OCI-LY7 (cell line): ENCODE data around the gene ADAMTS7. TPM values are rescaled to one million over a fixed set of nuclear protein-coding genes. Genes with fewer than 3 reads are reported as not detected.

Experiments
- BruUV-seq: library from RNA; stranded (reverse); fragments of 400-500 nt; replicated peaks from 2 replicates; lab custom pipeline; 2021; lab: Mats Ljungman, UMichigan
- CTCF ChIA-PET: fragments of 300-600 bp; sonication (Branson Sonifier 250); formaldehyde crosslinking; loops from one replicate; lab custom pipeline; 2022; ENCODE audit warnings: antibody characterized with exemption; ENCODE audit not compliant: unreplicated experiment; lab: Charles Lee
- POLR2A ChIA-PET: fragments of 300-600 bp; sonication (Branson Sonifier 250); formaldehyde crosslinking; loops from one replicate; lab custom pipeline; 2022; ENCODE audit warnings: antibody characterized with exemption; lab: Charles Lee
- DNase-seq: peaks from one replicate; pipeline ENCODE4 v3.0.0-alpha.2; 2015; ENCODE audit warnings: low spot score
- H2AFZ ChIP-seq: fragments of 200-600 bp; sonication (generic), shearing (Covaris generic); 2 replicates; pipeline ENCODE4 v1.6.1; 2014; ENCODE audit warnings: mild to moderate bottlenecking, antibody characterized with exemption, low read length, moderate library complexity
- H3K27ac ChIP-seq: fragments of 200-600 bp; sonication (generic); 2 replicates; pipeline ENCODE4 v1.5.1; 2014; ENCODE audit warnings: mixed run types, low read depth, mild to moderate bottlenecking, moderate library complexity, low read length, inconsistent platforms; ENCODE audit not compliant: poor library complexity, severe bottlenecking
- H3K36me3 ChIP-seq: fragments of 200-600 bp; sonication (generic); 2 replicates; pipeline ENCODE4 v1.6.1; 2014; ENCODE audit warnings: mild to moderate bottlenecking, antibody characterized with exemption, low read length, moderate library complexity, mixed read lengths; ENCODE audit not compliant: insufficient read depth
- H3K4me1 ChIP-seq: fragments of 200-600 bp; sonication (generic); 2 replicates; pipeline ENCODE4 v1.5.1; 2014; ENCODE audit warnings: mild to moderate bottlenecking, low read length; ENCODE audit not compliant: insufficient read depth, poor library complexity, severe bottlenecking
- H3K4me2 ChIP-seq: fragments of 200-600 bp; sonication (generic); 2 replicates; pipeline ENCODE4 v1.6.1; 2014; ENCODE audit warnings: mild to moderate bottlenecking, low read length
- H3K4me3 ChIP-seq: fragments of 200-600 bp; sonication (generic); 2 replicates; pipeline ENCODE4 v1.5.1; 2014; ENCODE audit warnings: mild to moderate bottlenecking, low read depth, low read length; ENCODE audit not compliant: poor library complexity, severe bottlenecking
- H3K79me2 ChIP-seq: fragments of 200-600 bp; sonication (generic); 2 replicates; pipeline ENCODE4 v1.6.1; 2016; ENCODE audit warnings: low read depth, mild to moderate bottlenecking, low read length, moderate library complexity, mixed read lengths; ENCODE audit not compliant: insufficient read depth
- H3K9me2 ChIP-seq: fragments of 200-600 bp; sonication (generic); 2 replicates; pipeline ENCODE4 v1.6.1; 2016; ENCODE audit warnings: mild to moderate bottlenecking, low read length, mixed read lengths; ENCODE audit not compliant: insufficient read depth
- H3K9me3 ChIP-seq: fragments of 200-600 bp; sonication (generic); 2 replicates; pipeline ENCODE4 v1.6.1; 2014; ENCODE audit warnings: mild to moderate bottlenecking, mixed run types, low read length, mixed read lengths
- H4K20me1 ChIP-seq: fragments of 200-600 bp; sonication (generic); 2 replicates; pipeline ENCODE4 v1.6.1; 2014; ENCODE audit warnings: mild to moderate bottlenecking, antibody characterized with exemption, low read length, moderate library complexity, mixed read lengths; ENCODE audit not compliant: insufficient read depth
- CTCF ChIP-seq: fragments of 200-600 bp; sonication (generic); conservative IDR thresholded peaks from 2 replicates; pipeline ENCODE4 v1.5.1; 2014; ENCODE audit warnings: mild to moderate bottlenecking, antibody characterized with exemption, low read length, moderate library complexity, mixed read lengths
- EZH2phosphoT487 ChIP-seq: fragments of 200-600 bp; sonication (generic); IDR thresholded peaks from 2 replicates; pipeline ENCODE4 v1.6.1; 2018; ENCODE audit warnings: low read depth, borderline replicate concordance, mild to moderate bottlenecking, mixed run types, antibody characterized with exemption, low read length, moderate library complexity, mixed read lengths
- intact Hi-C: fragments of 100-400 bp; cut with micrococcal nuclease; formaldehyde crosslinking; loops from one replicate; pipeline ENCODE4 v1.10.0; 2022; ENCODE audit not compliant: unreplicated experiment
- total RNA-seq, 2 experiments: library from RNA; depleted of rRNA in 1 of 2; stranded (reverse); fragments of >200 nt in 1 of 2; shearing (Covaris generic) in 1 of 2; gene quantifications; 2 replicates each; pipeline ENCODE4 v1.2.3, GENCODE V29; 2014 to 2022

Gene ADAMTS7
- total RNA-seq, 2 experiments from 2014 or later, result 0.08 to 0.19 TPM

- intact Hi-C loops, result no loop called here
- no peaks in the 10 kb centered on the region for H3K36me3 ChIP-seq
- H3K4me2 ChIP-seq, result no peak overlapping the region
- no peak overlapping the region for H3K27ac ChIP-seq
- H3K9me3 ChIP-seq, result no peaks in the 10 kb centered on the region
- H4K20me1 ChIP-seq, result no peaks in the 10 kb centered on the region
- TF ChIP-seq EZH2phosphoT487 (no peak), CTCF (no peak)
- H2AFZ ChIP-seq, result no peak overlapping the region
- no peak overlapping the region for H3K4me3 ChIP-seq
- no peaks in the 10 kb centered on the region for H3K9me2 ChIP-seq
- DNase-seq, result no peak
- H3K79me2 ChIP-seq, result no peaks in the 10 kb centered on the region
- no TSS peak for BruUV-seq
- ChIA-PET POLR2A (interaction anchor here (1.1 kb wide), 1 partner anchor 16 kb away, joined by 5 read pairs; no protein-coding TSS in a partner anchor), CTCF (no interaction called here)
- peaks cover 7% of the 10 kb centered on the region for H3K4me1 ChIP-seq
These were observed 20.3 kb upstream of the ADAMTS7 start for GRCh38 chr15:78831229-78832207.

- TF ChIP-seq CTCF (no peak), EZH2phosphoT487 (no peak)
These were observed 19.4 kb upstream of the ADAMTS7 start for GRCh38 chr15:78830514-78831228.

More at GRCh38 chr15:78830514-78831228, 19.4 kb upstream of the ADAMTS7 start:
- no peaks in the 10 kb centered on the region for H3K9me3 ChIP-seq
- no peaks in the 10 kb centered on the region for H3K79me2 ChIP-seq
- intact Hi-C loops, result no loop called here
- peaks cover 12% of the 10 kb centered on the region for H3K4me1 ChIP-seq
- H4K20me1 ChIP-seq, result no peaks in the 10 kb centered on the region
- CTCF ChIA-PET, result interaction anchor here (0.8 kb wide), 1 partner anchor 17 kb away, joined by 3 read pairs; no protein-coding TSS in a partner anchor
- H3K4me3 ChIP-seq, result peak overlapping the region; percentile 21
- POLR2A ChIA-PET, result no interaction called here
- peak overlapping the region; percentile 37 for H2AFZ ChIP-seq
- peak; percentile 25 for DNase-seq
- H3K4me2 ChIP-seq, result peak overlapping the region; percentile 22; the same call in 1 of the 2 replicates
- H3K9me2 ChIP-seq, result no peaks in the 10 kb centered on the region
- no TSS peak for BruUV-seq
- no peak overlapping the region for H3K27ac ChIP-seq
- no peaks in the 10 kb centered on the region for H3K36me3 ChIP-seq
